ENCODE data around the gene PDE4A.
"Not testable (repeated sequence)": the region's sequence is repeated elsewhere in the genome, so short reads cannot be mapped to it uniquely, and the experiment has no call there.

Gene PDE4A

DNA sequence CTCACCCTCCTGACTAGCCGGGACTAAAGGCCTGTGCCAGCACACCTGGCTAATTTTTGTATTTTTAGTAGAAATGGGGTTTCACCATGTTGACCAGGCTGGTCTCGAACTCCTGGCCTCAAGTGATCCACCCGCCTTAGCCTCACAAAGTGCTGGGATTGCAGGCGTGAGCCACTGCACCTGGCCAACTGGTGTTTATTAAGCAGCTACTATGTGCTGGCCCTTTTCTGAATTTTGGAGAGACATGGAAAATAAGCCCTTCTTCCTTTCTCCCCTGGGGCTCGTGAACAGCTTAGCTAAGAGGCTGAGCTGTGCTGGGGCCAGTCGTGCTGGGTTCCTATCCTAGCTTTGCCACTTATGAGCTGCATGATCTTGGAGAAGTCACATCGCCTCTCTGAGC lies 38.4 kb downstream of the PDE4A start:
- not testable (repeated sequence) for H3K14ac ChIP-seq (ENCODE audit: low read length); H3K18ac ChIP-seq (ENCODE audit: low read length); H3K9ac ChIP-seq (ENCODE audit: low read depth, low read length, poor library complexity); H2BK120ac ChIP-seq (ENCODE audit: low read depth, low read length); DNase-seq (ENCODE audit: low spot score); H3K27me3 ChIP-seq (ENCODE audit: control insufficient read depth in 3 of 3, insufficient read depth in 3 of 3, low read depth in 1 of 3, low read length in 3 of 3); H3K27ac ChIP-seq (replicated peaks; ENCODE audit: low read length); H2BK15ac ChIP-seq (ENCODE audit: low read length); H2BK12ac ChIP-seq (ENCODE audit: low read length); H3K23ac ChIP-seq (ENCODE audit: low read depth, low read length, poor library complexity); H4K8ac ChIP-seq (ENCODE audit: low read depth, low read length); H3K79me1 ChIP-seq (ENCODE audit: low read depth, low read length); H3K4me2 ChIP-seq (ENCODE audit: insufficient read depth, low read length, poor library complexity, severe bottlenecking); H2AFZ ChIP-seq (ENCODE audit: low read length); H3K4ac ChIP-seq (ENCODE audit: low read length); H4K91ac ChIP-seq (ENCODE audit: low read depth, low read length, poor library complexity); H3K4me3 ChIP-seq (ENCODE audit: low read length in 2 of 2); H3K9me3 ChIP-seq (replicated peaks in 1 of 2; ENCODE audit: control insufficient read depth in 2 of 2, insufficient read depth in 1 of 2, low read depth in 1 of 2, low read length in 2 of 2); H2BK5ac ChIP-seq (ENCODE audit: low read length); H3K36me3 ChIP-seq (replicated peaks in 1 of 2; ENCODE audit: control insufficient read depth in 2 of 2, insufficient read depth in 2 of 2, low read length in 2 of 2); H2AK5ac ChIP-seq (ENCODE audit: low read depth, low read length)
- no CpG with 5 or more reads among the region's 7 CpGs for WGBS, 2 donors (ENCODE audit: extremely low coverage in 2 of 2, insufficient read length in 2 of 2, insufficient replicate concordance in 1 of 2)
- H3K4me1 ChIP-seq (ENCODE audit: control insufficient read depth in 2 of 2, insufficient read depth in 1 of 2, low read depth in 1 of 2, low read length in 2 of 2): peaks cover 15 to 19% of the 10 kb centered on the region in 2 donors

DNA sequence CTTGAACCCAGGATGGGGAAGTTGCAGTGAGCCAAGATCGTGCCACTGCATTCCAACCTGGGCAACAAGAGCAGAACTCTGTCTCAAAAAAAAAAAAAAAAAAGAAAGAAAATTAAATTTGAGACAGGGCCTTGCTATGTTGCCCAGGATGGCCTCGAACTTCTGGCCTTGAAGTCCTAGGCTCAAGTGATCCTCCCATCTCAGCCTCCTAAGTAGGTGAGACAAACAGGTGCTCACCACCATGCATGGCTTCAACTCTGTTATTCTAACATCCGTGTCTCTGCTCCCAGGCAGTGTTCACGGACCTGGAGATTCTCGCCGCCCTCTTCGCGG lies 40.3 kb downstream of the PDE4A start:
- WGBS, 2 donors (ENCODE audit: extremely low coverage in 2 of 2, insufficient read length in 2 of 2, insufficient replicate concordance in 1 of 2): no CpG with 5 or more reads among the region's 8 CpGs
- no peak overlapping the region for H3K27ac ChIP-seq (replicated peaks; ENCODE audit: low read length)
- H4K91ac ChIP-seq (ENCODE audit: low read depth, low read length, poor library complexity): no peak overlapping the region
- H3K14ac ChIP-seq (ENCODE audit: low read length): no peak overlapping the region
- H3K4me3 ChIP-seq (ENCODE audit: low read length in 2 of 2): no peak overlapping the region
- H2BK15ac ChIP-seq (ENCODE audit: low read length): no peak overlapping the region
- H3K4me1 ChIP-seq (ENCODE audit: control insufficient read depth in 2 of 2, insufficient read depth in 1 of 2, low read depth in 1 of 2, low read length in 2 of 2): peaks cover 6 to 7% of the 10 kb centered on the region in 2 donors
- DNase-seq (ENCODE audit: low spot score): no peak
- H3K79me1 ChIP-seq (ENCODE audit: low read depth, low read length): peaks cover 2% of the 10 kb centered on the region
- H3K27me3 ChIP-seq (ENCODE audit: control insufficient read depth in 3 of 3, insufficient read depth in 3 of 3, low read depth in 1 of 3, low read length in 3 of 3): no peaks in the 10 kb centered on the region
- no peak overlapping the region for H3K23ac ChIP-seq (ENCODE audit: low read depth, low read length, poor library complexity)
- H3K4me2 ChIP-seq (ENCODE audit: insufficient read depth, low read length, poor library complexity, severe bottlenecking): peak overlapping the region; percentile 12
- H3K36me3 ChIP-seq (replicated peaks in 1 of 2; ENCODE audit: control insufficient read depth in 2 of 2, insufficient read depth in 2 of 2, low read length in 2 of 2): peaks cover 0 to 4% of the 10 kb centered on the region in 2 donors
- no peak overlapping the region for H2BK12ac ChIP-seq (ENCODE audit: low read length)
- H2BK120ac ChIP-seq (ENCODE audit: low read depth, low read length): no peak overlapping the region
- peak overlapping the region; percentile 59 for H3K18ac ChIP-seq (ENCODE audit: low read length)
- H3K4ac ChIP-seq (ENCODE audit: low read length): no peak overlapping the region
- no peak overlapping the region for H2AFZ ChIP-seq (ENCODE audit: low read length)
- H2AK5ac ChIP-seq (ENCODE audit: low read depth, low read length): no peak overlapping the region
- H3K9ac ChIP-seq (ENCODE audit: low read depth, low read length, poor library complexity): no peak overlapping the region
- no peak overlapping the region for H2BK5ac ChIP-seq (ENCODE audit: low read length)
- no peaks in the 10 kb centered on the region for H3K9me3 ChIP-seq (replicated peaks in 1 of 2; ENCODE audit: control insufficient read depth in 2 of 2, insufficient read depth in 1 of 2, low read depth in 1 of 2, low read length in 2 of 2)
- no peak overlapping the region for H4K8ac ChIP-seq (ENCODE audit: low read depth, low read length)

DNA sequence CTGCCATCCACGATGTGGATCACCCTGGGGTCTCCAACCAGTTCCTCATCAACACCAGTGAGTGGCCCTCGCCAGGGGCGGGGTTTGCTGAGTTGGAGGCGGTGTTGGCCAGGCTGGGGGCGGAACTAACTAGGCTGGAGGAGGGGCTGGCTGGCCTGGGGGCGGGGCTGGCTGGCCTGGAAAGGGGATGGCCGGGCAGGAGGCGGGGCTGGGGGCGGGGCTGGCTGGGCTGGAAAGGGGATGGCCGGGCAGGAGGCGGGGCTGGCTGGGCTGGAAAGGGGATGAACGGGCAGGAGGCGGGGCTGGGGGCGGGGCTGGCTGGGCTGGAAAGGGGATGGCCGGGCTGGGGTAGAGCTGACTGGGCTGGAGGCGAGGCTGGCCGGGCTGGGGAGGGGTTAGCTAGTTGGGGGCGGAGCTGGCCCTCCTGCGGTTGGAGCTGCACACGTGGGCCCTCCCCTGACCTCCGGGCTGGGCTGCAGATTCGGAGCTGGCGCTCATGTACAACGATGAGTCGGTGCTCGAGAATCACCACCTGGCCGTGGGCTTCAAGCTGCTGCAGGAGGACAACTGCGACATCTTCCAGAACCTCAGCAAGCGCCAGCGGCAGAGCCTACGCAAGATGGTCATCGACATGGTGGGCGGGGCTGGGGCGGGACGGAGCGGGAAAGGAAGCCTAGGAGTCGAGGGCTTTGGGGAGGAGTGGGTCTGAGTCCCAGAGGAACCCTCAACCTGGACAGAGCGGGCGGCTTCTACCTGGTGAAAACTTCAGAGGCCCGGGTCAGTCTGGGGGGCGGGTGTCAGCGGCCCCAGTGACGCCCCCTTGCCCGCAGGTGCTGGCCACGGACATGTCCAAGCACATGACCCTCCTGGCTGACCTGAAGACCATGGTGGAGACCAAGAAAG lies 41.0 kb downstream of the PDE4A start:
- H2BK120ac ChIP-seq (ENCODE audit: low read depth, low read length): no peak overlapping the region
- no peak overlapping the region for H3K9ac ChIP-seq (ENCODE audit: low read depth, low read length, poor library complexity)
- peak overlapping the region; percentile 99 for H3K4me2 ChIP-seq (ENCODE audit: insufficient read depth, low read length, poor library complexity, severe bottlenecking)
- no CpG with 5 or more reads among the region's 45 CpGs for WGBS, 2 donors (ENCODE audit: extremely low coverage in 2 of 2, insufficient read length in 2 of 2, insufficient replicate concordance in 1 of 2)
- peaks cover 6 to 7% of the 10 kb centered on the region in 2 donors for H3K4me1 ChIP-seq (ENCODE audit: control insufficient read depth in 2 of 2, insufficient read depth in 1 of 2, low read depth in 1 of 2, low read length in 2 of 2)
- no peak overlapping the region for H2BK5ac ChIP-seq (ENCODE audit: low read length)
- H3K36me3 ChIP-seq (replicated peaks in 1 of 2; ENCODE audit: control insufficient read depth in 2 of 2, insufficient read depth in 2 of 2, low read length in 2 of 2): peaks cover 0 to 4% of the 10 kb centered on the region in 2 donors
- H4K91ac ChIP-seq (ENCODE audit: low read depth, low read length, poor library complexity): no peak overlapping the region
- no peak overlapping the region for H3K23ac ChIP-seq (ENCODE audit: low read depth, low read length, poor library complexity)
- H2BK15ac ChIP-seq (ENCODE audit: low read length): peak overlapping the region; percentile 60
- peaks cover 2% of the 10 kb centered on the region for H3K79me1 ChIP-seq (ENCODE audit: low read depth, low read length)
- no peak overlapping the region for H2AK5ac ChIP-seq (ENCODE audit: low read depth, low read length)
- peak overlapping the region; percentile 91 for H2AFZ ChIP-seq (ENCODE audit: low read length)
- H4K8ac ChIP-seq (ENCODE audit: low read depth, low read length): no peak overlapping the region
- H2BK12ac ChIP-seq (ENCODE audit: low read length): no peak overlapping the region
- H3K4ac ChIP-seq (ENCODE audit: low read length): no peak overlapping the region
- peak; percentile 89 for DNase-seq (ENCODE audit: low spot score)
- peak overlapping the region; percentile 46 to 77 for H3K4me3 ChIP-seq (ENCODE audit: low read length in 2 of 2)
- H3K18ac ChIP-seq (ENCODE audit: low read length): peak overlapping the region; percentile 59
- no peaks in the 10 kb centered on the region for H3K27me3 ChIP-seq (ENCODE audit: control insufficient read depth in 3 of 3, insufficient read depth in 3 of 3, low read depth in 1 of 3, low read length in 3 of 3)
- H3K14ac ChIP-seq (ENCODE audit: low read length): no peak overlapping the region
- no peak overlapping the region for H3K27ac ChIP-seq (replicated peaks; ENCODE audit: low read length)
- no peaks in the 10 kb centered on the region for H3K9me3 ChIP-seq (replicated peaks in 1 of 2; ENCODE audit: control insufficient read depth in 2 of 2, insufficient read depth in 1 of 2, low read depth in 1 of 2, low read length in 2 of 2)

DNA sequence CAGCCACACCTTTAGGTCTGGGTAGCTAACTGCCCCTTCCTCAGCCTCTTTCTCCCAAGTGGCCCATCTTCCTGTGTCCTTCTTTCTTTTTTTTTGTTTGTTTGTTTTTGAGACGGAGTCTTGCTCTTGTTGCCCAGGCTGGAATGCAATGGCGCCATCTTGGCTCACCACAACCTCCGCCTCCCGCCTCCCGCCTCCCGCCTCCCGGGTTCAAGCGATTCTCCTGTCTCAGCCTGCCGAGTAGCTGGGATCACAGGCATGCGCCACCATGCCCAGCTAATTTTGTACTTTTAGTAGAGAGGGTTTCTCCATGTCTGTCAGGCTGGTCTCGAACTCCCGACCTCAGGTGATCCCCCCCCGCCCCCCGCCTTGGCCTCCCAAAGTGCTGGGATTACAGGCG lies 41.7 kb downstream of the PDE4A start:
- not testable (repeated sequence) for H3K23ac ChIP-seq (ENCODE audit: low read depth, low read length, poor library complexity); H2BK12ac ChIP-seq (ENCODE audit: low read length); H3K4ac ChIP-seq (ENCODE audit: low read length); H3K36me3 ChIP-seq (replicated peaks in 1 of 2; ENCODE audit: control insufficient read depth in 2 of 2, insufficient read depth in 2 of 2, low read length in 2 of 2); H3K27me3 ChIP-seq (ENCODE audit: control insufficient read depth in 3 of 3, insufficient read depth in 3 of 3, low read depth in 1 of 3, low read length in 3 of 3); H3K14ac ChIP-seq (ENCODE audit: low read length); H4K91ac ChIP-seq (ENCODE audit: low read depth, low read length, poor library complexity); H2AK5ac ChIP-seq (ENCODE audit: low read depth, low read length); H3K79me1 ChIP-seq (ENCODE audit: low read depth, low read length); H4K8ac ChIP-seq (ENCODE audit: low read depth, low read length); H3K27ac ChIP-seq (replicated peaks; ENCODE audit: low read length); H2BK5ac ChIP-seq (ENCODE audit: low read length); H2BK120ac ChIP-seq (ENCODE audit: low read depth, low read length); H3K4me1 ChIP-seq (ENCODE audit: control insufficient read depth in 2 of 2, insufficient read depth in 1 of 2, low read depth in 1 of 2, low read length in 2 of 2); H3K9ac ChIP-seq (ENCODE audit: low read depth, low read length, poor library complexity); DNase-seq (ENCODE audit: low spot score); H3K9me3 ChIP-seq (replicated peaks in 1 of 2; ENCODE audit: control insufficient read depth in 2 of 2, insufficient read depth in 1 of 2, low read depth in 1 of 2, low read length in 2 of 2)
- Histone ChIP-seq H2AFZ (ENCODE audit: low read length) (peak overlapping the region; percentile 91), H3K4me2 (ENCODE audit: insufficient read depth, low read length, poor library complexity, severe bottlenecking) (peak overlapping the region; percentile 99), H2BK15ac (ENCODE audit: low read length) (peak overlapping the region; percentile 60), H3K4me3 (ENCODE audit: low read length in 2 of 2) (peak overlapping the region in 1 of 2 donors; percentile 46), H3K18ac (ENCODE audit: low read length) (peak overlapping the region; percentile 20)
- WGBS, 2 donors (ENCODE audit: extremely low coverage in 2 of 2, insufficient read length in 2 of 2, insufficient replicate concordance in 1 of 2): no CpG with 5 or more reads among the region's 15 CpGs
